H7 (cell line): ENCODE data around the gene MGLL. TPM values are rescaled to one million over a fixed set of nuclear protein-coding genes. Genes with fewer than 3 reads are reported as not detected.

Source experiments
- DNase-seq: peaks from one replicate; pipeline ENCODE4 v3.0.0; 2012
- H3K27me3 ChIP-seq: 2 replicates; pipeline ENCODE4 v1.6.0; 2011; ENCODE audit warnings: mild to moderate bottlenecking, low read length; ENCODE audit not compliant: control insufficient read depth, insufficient read depth
- H3K36me3 ChIP-seq: replicated peaks from 2 replicates; pipeline ENCODE4 v1.5.1; 2011; ENCODE audit warnings: low read length; ENCODE audit not compliant: control insufficient read depth, insufficient read depth
- H3K4me3 ChIP-seq: 2 replicates; pipeline ENCODE4 v1.5.1; 2011; ENCODE audit warnings: low read depth, mild to moderate bottlenecking, control low read depth, low read length, moderate library complexity; ENCODE audit not compliant: insufficient read depth
- total RNA-seq: library from RNA; depleted of rRNA; stranded (reverse); fragments of >200 nt; shearing (Covaris generic); gene quantifications from 2 replicates; pipeline ENCODE4 v1.2.3, GENCODE V29; 2014

Gene MGLL
- total RNA-seq, 1 experiment from 2014 or later = 0.31 TPM

GRCh38 chr3:127784283-127784682 lies 38.0 kb downstream of the MGLL start:
- H3K36me3 ChIP-seq = no peaks in the 10 kb centered on the region
- H3K4me3 ChIP-seq = no peak overlapping the region
- no peaks in the 10 kb centered on the region for H3K27me3 ChIP-seq
- DNase-seq = no peak

- no peaks in the 10 kb centered on the region for H3K36me3 ChIP-seq
- DNase-seq = no peak
- H3K4me3 ChIP-seq = no peak overlapping the region
- H3K27me3 ChIP-seq = no peaks in the 10 kb centered on the region
These were observed 38.6 kb downstream of the MGLL start for GRCh38 chr3:127783642-127784160.

GRCh38 chr3:127783166-127783565 lies 39.1 kb downstream of the MGLL start:
- H3K4me3 ChIP-seq = no peak overlapping the region
- no peaks in the 10 kb centered on the region for H3K36me3 ChIP-seq
- no peak for DNase-seq
- H3K27me3 ChIP-seq = no peaks in the 10 kb centered on the region

- Histone ChIP-seq H3K36me3 (no peaks in the 10 kb centered on the region), H3K4me3 (no peak overlapping the region), H3K27me3 (no peaks in the 10 kb centered on the region)
- no peak for DNase-seq
These were observed 40.8 kb downstream of the MGLL start for GRCh38 chr3:127781411-127782001.

- no peak overlapping the region for H3K4me3 ChIP-seq
- H3K36me3 ChIP-seq = no peaks in the 10 kb centered on the region
- no peaks in the 10 kb centered on the region for H3K27me3 ChIP-seq
- no peak for DNase-seq
These were observed 41.5 kb downstream of the MGLL start for GRCh38 chr3:127780536-127781400.

- Histone ChIP-seq H3K36me3 (no peaks in the 10 kb centered on the region), H3K27me3 (no peaks in the 10 kb centered on the region), H3K4me3 (no peak overlapping the region)
- no peak for DNase-seq
These were observed 42.6 kb downstream of the MGLL start for GRCh38 chr3:127779747-127780146.

GRCh38 chr3:127777921-127778656 lies 44.2 kb downstream of the MGLL start:
- DNase-seq = no peak
- Histone ChIP-seq H3K27me3 (no peaks in the 10 kb centered on the region), H3K4me3 (no peak overlapping the region), H3K36me3 (no peaks in the 10 kb centered on the region)

- DNase-seq = no peak
- Histone ChIP-seq H3K27me3 (no peaks in the 10 kb centered on the region), H3K4me3 (no peak overlapping the region), H3K36me3 (no peaks in the 10 kb centered on the region)
These were observed 45.0 kb downstream of the MGLL start for GRCh38 chr3:127777332-127777731.

- no peak overlapping the region for H3K4me3 ChIP-seq
- H3K27me3 ChIP-seq = no peaks in the 10 kb centered on the region
- no peak for DNase-seq
- no peaks in the 10 kb centered on the region for H3K36me3 ChIP-seq
These were observed 46.0 kb downstream of the MGLL start for GRCh38 chr3:127776347-127776746.

GRCh38 chr3:127775398-127776109 lies 46.8 kb downstream of the MGLL start:
- Histone ChIP-seq H3K36me3 (no peaks in the 10 kb centered on the region), H3K4me3 (no peak overlapping the region), H3K27me3 (no peaks in the 10 kb centered on the region)
- DNase-seq = peak; percentile 65

GRCh38 chr3:127774647-127775046 lies 47.7 kb downstream of the MGLL start:
- DNase-seq = no peak
- H3K36me3 ChIP-seq = no peaks in the 10 kb centered on the region

GRCh38 chr3:127773752-127774395 lies 48.4 kb downstream of the MGLL start:
- H3K27me3 ChIP-seq = no peaks in the 10 kb centered on the region
- DNase-seq = no peak
- no peak overlapping the region for H3K4me3 ChIP-seq
- H3K36me3 ChIP-seq = no peaks in the 10 kb centered on the region

More at GRCh38 chr3:127774647-127775046, 47.7 kb downstream of the MGLL start:
- no peak overlapping the region for H3K4me3 ChIP-seq
- no peaks in the 10 kb centered on the region for H3K27me3 ChIP-seq

- Histone ChIP-seq H3K36me3 (no peaks in the 10 kb centered on the region), H3K4me3 (no peak overlapping the region), H3K27me3 (no peaks in the 10 kb centered on the region)
- no peak for DNase-seq
These were observed 49.2 kb downstream of the MGLL start for GRCh38 chr3:127772827-127773751.
